ENCODE results near the gene XXYLT1. TPM values are rescaled to one million over a fixed set of nuclear protein-coding genes. Genes with fewer than 3 reads are reported as not detected.

The XXYLT1 gene
- total RNA-seq, 2 experiments from 2014 or later, result 17.2 to 19.6 TPM

GRCh38 chr3:195255176-195255500 is 15.8 kb downstream of the XXYLT1 start:
- H3K4me3 ChIP-seq (ENCODE audit: low read depth, low read length, poor library complexity, severe bottlenecking), result no peak overlapping the region
- H3K9me3 ChIP-seq (ENCODE audit: low read length), result no peaks in the 10 kb centered on the region
- no peaks in the 10 kb centered on the region for H3K36me3 ChIP-seq (ENCODE audit: insufficient read depth, low read length)
- no peak for TF ChIP-seq EZH2phosphoT487 (IDR thresholded peaks at IDR 0.05; ENCODE audit: borderline replicate concordance, low read depth, low read length)
- TF ChIP-seq, protein P1, sequence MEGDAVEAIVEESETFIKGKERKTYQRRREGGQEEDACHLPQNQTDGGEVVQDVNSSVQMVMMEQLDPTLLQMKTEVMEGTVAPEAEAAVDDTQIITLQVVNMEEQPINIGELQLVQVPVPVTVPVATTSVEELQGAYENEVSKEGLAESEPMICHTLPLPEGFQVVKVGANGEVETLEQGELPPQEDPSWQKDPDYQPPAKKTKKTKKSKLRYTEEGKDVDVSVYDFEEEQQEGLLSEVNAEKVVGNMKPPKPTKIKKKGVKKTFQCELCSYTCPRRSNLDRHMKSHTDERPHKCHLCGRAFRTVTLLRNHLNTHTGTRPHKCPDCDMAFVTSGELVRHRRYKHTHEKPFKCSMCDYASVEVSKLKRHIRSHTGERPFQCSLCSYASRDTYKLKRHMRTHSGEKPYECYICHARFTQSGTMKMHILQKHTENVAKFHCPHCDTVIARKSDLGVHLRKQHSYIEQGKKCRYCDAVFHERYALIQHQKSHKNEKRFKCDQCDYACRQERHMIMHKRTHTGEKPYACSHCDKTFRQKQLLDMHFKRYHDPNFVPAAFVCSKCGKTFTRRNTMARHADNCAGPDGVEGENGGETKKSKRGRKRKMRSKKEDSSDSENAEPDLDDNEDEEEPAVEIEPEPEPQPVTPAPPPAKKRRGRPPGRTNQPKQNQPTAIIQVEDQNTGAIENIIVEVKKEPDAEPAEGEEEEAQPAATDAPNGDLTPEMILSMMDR (conservative IDR thresholded peaks at IDR 0.05; ENCODE audit: low read length), result no peak
- no peak overlapping the region for H2AFZ ChIP-seq (ENCODE audit: low read length)
- no peak for DNase-seq (ENCODE audit: low spot score)
- no peak overlapping the region for H3K4me2 ChIP-seq (ENCODE audit: low read length)
- BruUV-seq (replicated peaks), result no TSS peak
- H3K4me1 ChIP-seq (ENCODE audit: insufficient read depth, low read length, poor library complexity, severe bottlenecking), result peaks cover 32% of the 10 kb centered on the region
- no peaks in the 10 kb centered on the region for H3K79me2 ChIP-seq (ENCODE audit: insufficient read depth, low read depth, low read length)
- H3K27ac ChIP-seq (ENCODE audit: low read depth, low read length, poor library complexity, severe bottlenecking), result no peak overlapping the region
- no peaks in the 10 kb centered on the region for H4K20me1 ChIP-seq (ENCODE audit: insufficient read depth, low read length)
- POLR2A ChIA-PET, result no interaction called here
- CTCF ChIA-PET (ENCODE audit: unreplicated experiment), result no interaction called here
- no peaks in the 10 kb centered on the region for H3K9me2 ChIP-seq (ENCODE audit: insufficient read depth, low read length)
- intact Hi-C loops (cut with micrococcal nuclease; ENCODE audit: unreplicated experiment), result no loop called here

DNA sequence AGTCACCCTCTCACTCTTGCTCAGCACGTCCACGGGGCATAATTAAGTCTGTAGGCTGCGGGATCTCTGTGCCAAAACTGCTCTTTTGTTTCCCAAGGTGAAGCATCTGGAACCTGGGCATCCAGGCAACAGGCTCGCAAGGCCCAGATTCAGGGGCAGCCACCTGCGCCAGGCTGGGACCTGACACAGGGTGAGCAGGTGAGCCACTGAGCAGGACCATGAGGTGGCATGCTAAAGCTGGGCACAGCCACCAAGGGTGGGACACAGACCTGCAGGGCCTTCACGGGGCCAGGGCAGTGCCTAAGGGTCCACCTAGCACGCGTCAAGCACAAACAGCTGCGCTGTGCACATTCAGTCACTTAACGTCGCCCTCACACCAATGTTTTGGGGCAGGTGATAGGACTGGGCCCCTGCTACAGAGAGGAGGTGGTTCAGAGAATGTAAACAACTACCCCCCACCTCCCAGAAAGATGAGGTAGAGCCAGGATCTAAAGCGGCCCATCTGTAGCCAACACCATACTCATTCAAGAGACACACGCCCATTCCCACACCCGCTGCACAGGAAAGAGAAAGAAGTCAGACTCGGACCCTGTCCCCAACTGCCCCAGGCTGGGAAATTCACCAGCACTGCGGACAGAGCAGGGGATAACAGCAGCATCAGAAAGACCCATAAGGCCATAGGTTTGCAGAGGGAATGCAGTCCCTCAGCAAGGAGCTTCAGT is 16.3 kb downstream of the XXYLT1 start:
- Histone ChIP-seq H2AFZ (ENCODE audit: low read length) (no peak overlapping the region), H3K4me3 (ENCODE audit: low read depth, low read length, poor library complexity, severe bottlenecking) (no peak overlapping the region), H3K79me2 (ENCODE audit: insufficient read depth, low read depth, low read length) (no peaks in the 10 kb centered on the region), H3K4me2 (ENCODE audit: low read length) (no peak overlapping the region), H3K36me3 (ENCODE audit: insufficient read depth, low read length) (no peaks in the 10 kb centered on the region), H3K9me2 (ENCODE audit: insufficient read depth, low read length) (no peaks in the 10 kb centered on the region), H3K9me3 (ENCODE audit: low read length) (no peaks in the 10 kb centered on the region), H3K27ac (ENCODE audit: low read depth, low read length, poor library complexity, severe bottlenecking) (no peak overlapping the region), H4K20me1 (ENCODE audit: insufficient read depth, low read length) (no peaks in the 10 kb centered on the region), H3K4me1 (ENCODE audit: insufficient read depth, low read length, poor library complexity, severe bottlenecking) (peaks cover 31% of the 10 kb centered on the region)
- ChIA-PET POLR2A (no interaction called here), CTCF (ENCODE audit: unreplicated experiment) (no interaction called here)
- no TSS peak for BruUV-seq (replicated peaks)
- intact Hi-C loops (cut with micrococcal nuclease; ENCODE audit: unreplicated experiment), result no loop called here
- DNase-seq (ENCODE audit: low spot score), result no peak
- TF ChIP-seq, protein P1 (conservative IDR thresholded peaks at IDR 0.05; ENCODE audit: low read length), result no peak
- no peak for TF ChIP-seq EZH2phosphoT487 (IDR thresholded peaks at IDR 0.05; ENCODE audit: borderline replicate concordance, low read depth, low read length)

DNA sequence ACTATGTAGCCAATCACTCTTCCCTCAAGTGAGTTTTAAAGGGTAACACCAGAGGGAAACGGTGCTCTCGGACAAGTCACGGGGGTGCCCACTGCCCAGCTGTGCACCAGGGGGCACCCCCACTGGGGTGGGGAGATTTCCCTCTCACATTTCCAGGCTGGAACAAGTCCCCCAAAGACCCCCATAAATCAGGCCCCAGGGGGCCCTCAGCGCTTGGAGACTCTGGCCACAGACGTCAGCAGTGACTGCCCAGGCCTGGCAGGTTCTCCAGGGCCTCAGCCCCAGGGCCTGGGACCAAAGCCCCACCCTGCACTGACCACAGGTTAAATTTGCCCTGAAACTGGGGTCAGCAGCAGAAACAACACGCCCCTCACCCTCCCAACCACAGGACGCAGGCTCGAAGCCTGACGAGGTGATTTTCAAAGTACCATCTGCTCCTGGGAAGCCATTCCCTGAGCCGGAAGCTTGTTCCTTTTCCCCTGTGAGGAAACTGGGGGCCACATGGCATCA is 17.0 kb downstream of the XXYLT1 start:
- Histone ChIP-seq H2AFZ (ENCODE audit: low read length) (no peak overlapping the region), H3K4me1 (ENCODE audit: insufficient read depth, low read length, poor library complexity, severe bottlenecking) (peaks cover 25% of the 10 kb centered on the region), H3K9me3 (ENCODE audit: low read length) (no peaks in the 10 kb centered on the region), H3K27ac (ENCODE audit: low read depth, low read length, poor library complexity, severe bottlenecking) (no peak overlapping the region), H4K20me1 (ENCODE audit: insufficient read depth, low read length) (no peaks in the 10 kb centered on the region), H3K4me2 (ENCODE audit: low read length) (no peak overlapping the region), H3K9me2 (ENCODE audit: insufficient read depth, low read length) (no peaks in the 10 kb centered on the region), H3K36me3 (ENCODE audit: insufficient read depth, low read length) (no peaks in the 10 kb centered on the region), H3K4me3 (ENCODE audit: low read depth, low read length, poor library complexity, severe bottlenecking) (no peak overlapping the region), H3K79me2 (ENCODE audit: insufficient read depth, low read depth, low read length) (no peaks in the 10 kb centered on the region)
- no TSS peak for BruUV-seq (replicated peaks)
- ChIA-PET POLR2A (no interaction called here), CTCF (ENCODE audit: unreplicated experiment) (no interaction called here)
- intact Hi-C loops (cut with micrococcal nuclease; ENCODE audit: unreplicated experiment), result no loop called here
- no peak for TF ChIP-seq EZH2phosphoT487 (IDR thresholded peaks at IDR 0.05; ENCODE audit: borderline replicate concordance, low read depth, low read length)
- TF ChIP-seq, protein P1 (conservative IDR thresholded peaks at IDR 0.05; ENCODE audit: low read length), result no peak
- no peak for DNase-seq (ENCODE audit: low spot score)

Measured in OCI-LY7 (cell line).